Epithelial cell of proximal tubule (primary cell): ENCODE results near the gene TSPAN31. TPM values are rescaled to one million over a fixed set of nuclear protein-coding genes. Genes with fewer than 3 reads are reported as not detected.

Experiments used
- DNase-seq: peaks from one replicate; pipeline ENCODE4 v3.0.0-alpha.2; 2011; ENCODE audit warnings: low read depth
- H3K4me3 ChIP-seq: 2 replicates; pipeline ENCODE4 v1.5.1; 2011; ENCODE audit warnings: low read depth, mild to moderate bottlenecking, low read length
- total RNA-seq: library from RNA; depleted of rRNA; stranded (reverse); fragments of >200 nt; gene quantifications from 2 replicates; pipeline ENCODE4 v1.2.3, GENCODE V29; 2015
- TF ChIP-seq, protein P1 (sequence below): conservative IDR thresholded peaks from 2 replicates; pipeline ENCODE4 v1.5.1; 2012; ENCODE audit warnings: low read depth, mild to moderate bottlenecking, low read length

TSPAN31 gene
- total RNA-seq, result 31.6 and 40.4 TPM in 2 replicates

DNA sequence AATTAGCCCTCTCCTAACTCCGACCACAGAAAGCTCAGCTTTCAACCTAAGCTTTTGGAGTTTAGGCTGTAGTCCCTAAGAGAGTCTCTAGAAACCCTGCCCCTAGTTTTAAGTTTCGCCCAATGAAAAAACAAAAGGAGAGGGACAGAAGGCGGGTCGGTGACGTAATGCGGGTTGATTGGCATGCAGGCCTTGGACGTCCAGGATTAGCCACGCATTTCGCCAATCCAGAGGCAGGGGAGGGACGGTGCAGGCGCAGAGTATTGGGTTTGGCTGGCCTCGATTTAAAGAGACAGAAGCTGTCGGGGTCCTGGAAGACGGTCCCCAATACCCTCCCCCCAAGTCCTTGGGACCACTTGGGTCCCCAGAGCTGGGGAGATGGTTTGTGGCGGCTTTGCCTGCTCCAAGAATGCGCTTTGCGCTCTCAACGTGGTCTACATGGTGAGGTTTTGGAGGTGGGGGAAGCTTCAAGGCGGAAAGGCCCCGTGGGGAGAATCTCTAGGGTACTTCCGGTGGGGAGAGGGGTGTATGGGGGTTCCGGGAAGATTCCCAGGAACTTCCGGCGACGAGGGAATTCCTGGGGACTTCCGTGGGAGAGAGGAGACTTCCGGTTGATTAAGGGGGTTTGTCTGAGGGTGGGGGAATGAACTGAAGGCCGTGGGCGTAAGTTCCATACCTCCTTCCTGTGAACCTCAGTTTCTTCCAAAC lies at the start of gene TSPAN31:
Gene TSPAN31 (plus strand): TSS at position 263 of the 708 bp plus-strand sequence. CDS start 116 bp downstream, at position 379.
- peak within 1 kb of the TSS; percentile 79 for H3K4me3 ChIP-seq
- DNase-seq, result peak; percentile 93
- TF ChIP-seq, protein P1, sequence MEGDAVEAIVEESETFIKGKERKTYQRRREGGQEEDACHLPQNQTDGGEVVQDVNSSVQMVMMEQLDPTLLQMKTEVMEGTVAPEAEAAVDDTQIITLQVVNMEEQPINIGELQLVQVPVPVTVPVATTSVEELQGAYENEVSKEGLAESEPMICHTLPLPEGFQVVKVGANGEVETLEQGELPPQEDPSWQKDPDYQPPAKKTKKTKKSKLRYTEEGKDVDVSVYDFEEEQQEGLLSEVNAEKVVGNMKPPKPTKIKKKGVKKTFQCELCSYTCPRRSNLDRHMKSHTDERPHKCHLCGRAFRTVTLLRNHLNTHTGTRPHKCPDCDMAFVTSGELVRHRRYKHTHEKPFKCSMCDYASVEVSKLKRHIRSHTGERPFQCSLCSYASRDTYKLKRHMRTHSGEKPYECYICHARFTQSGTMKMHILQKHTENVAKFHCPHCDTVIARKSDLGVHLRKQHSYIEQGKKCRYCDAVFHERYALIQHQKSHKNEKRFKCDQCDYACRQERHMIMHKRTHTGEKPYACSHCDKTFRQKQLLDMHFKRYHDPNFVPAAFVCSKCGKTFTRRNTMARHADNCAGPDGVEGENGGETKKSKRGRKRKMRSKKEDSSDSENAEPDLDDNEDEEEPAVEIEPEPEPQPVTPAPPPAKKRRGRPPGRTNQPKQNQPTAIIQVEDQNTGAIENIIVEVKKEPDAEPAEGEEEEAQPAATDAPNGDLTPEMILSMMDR, result no peak

- TF ChIP-seq, protein P1, result no peak
- no peak for DNase-seq
- no peak overlapping the region for H3K4me3 ChIP-seq
Observed at GRCh38 chr12:57695770-57696432, 48.9 kb upstream of the TSPAN31 start.

- no peak overlapping the region for H3K4me3 ChIP-seq
- no peak for DNase-seq
- TF ChIP-seq, protein P1, result no peak
Observed at GRCh38 chr12:57697076-57697475, 47.8 kb upstream of the TSPAN31 start.

DNA sequence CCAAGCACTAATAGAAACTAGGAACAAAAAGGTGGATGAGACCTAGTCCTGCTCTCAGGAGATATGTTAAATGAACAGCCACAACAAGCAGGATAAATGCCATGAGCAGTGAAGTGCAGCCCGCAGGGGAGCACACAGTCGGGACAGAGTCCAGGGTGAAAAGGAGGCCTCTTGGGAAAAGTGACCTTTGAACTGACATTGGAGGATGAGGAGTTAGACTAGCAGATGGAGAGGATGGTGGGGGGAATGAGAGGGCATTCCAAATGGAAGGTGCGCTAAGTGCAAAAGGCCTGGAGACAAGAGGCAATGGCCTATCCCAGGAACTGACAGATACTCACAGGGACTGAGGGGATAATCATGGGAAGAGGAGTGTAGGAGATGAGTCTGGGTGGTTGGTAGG lies 46.4 kb upstream of the TSPAN31 start:
- DNase-seq, result no peak
- H3K4me3 ChIP-seq, result no peak overlapping the region
- TF ChIP-seq, protein P1, result no peak

DNA sequence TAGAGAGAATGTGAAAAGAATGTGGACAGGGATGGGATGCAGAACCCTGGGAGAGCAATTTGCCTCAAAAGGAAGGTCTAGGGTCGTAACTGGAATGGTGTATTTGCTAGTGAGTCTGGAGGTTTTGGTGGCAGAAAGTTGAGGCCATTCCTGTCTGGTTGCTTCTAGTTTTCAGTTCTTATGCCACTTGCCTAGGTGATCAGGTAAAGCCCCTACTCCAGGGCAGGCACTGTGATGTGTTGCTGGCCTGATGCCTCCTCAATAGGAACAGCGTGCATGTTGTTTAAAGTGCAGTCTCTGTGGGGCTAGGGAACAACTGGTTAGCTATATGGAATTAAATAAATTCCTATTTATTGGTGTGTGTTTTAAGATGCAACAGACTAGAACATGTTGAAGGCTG lies 44.5 kb upstream of the TSPAN31 start:
- DNase-seq, result no peak
- TF ChIP-seq, protein P1, result no peak
- H3K4me3 ChIP-seq, result no peak overlapping the region

GRCh38 chr12:57707250-57707649 lies 37.6 kb upstream of the TSPAN31 start:
- H3K4me3 ChIP-seq, result no peak overlapping the region
- TF ChIP-seq, protein P1, result no peak
- no peak for DNase-seq
